HEK293 (cell line): ENCODE measurements around the gene FLG2.

ENCODE experiments used
- FEZF1 ChIP-seq: fragments of 450-650 bp; formaldehyde crosslinking; IDR thresholded peaks from 2 replicates; pipeline ENCODE4 v1.5.1; 2016; ENCODE audit warnings: missing biosample characterization, missing genetic modification characterization
- MEIS1 ChIP-seq: sonication (generic); formaldehyde crosslinking; IDR thresholded peaks from 2 replicates; pipeline ENCODE4 v1.8.1; 2022; ENCODE audit warnings: missing genetic modification reagents, mild to moderate bottlenecking, borderline replicate concordance
- ZFP37 ChIP-seq: fragments of 450-650 bp; formaldehyde crosslinking; IDR thresholded peaks from 2 replicates; pipeline ENCODE4 v1.5.1; 2016; ENCODE audit warnings: missing biosample characterization, missing genetic modification characterization
- ZNF350 ChIP-seq: fragments of 450-650 bp; formaldehyde crosslinking; IDR thresholded peaks from 2 replicates; pipeline ENCODE4 v1.5.0; 2017; ENCODE audit warnings: missing biosample characterization, mild to moderate bottlenecking, missing genetic modification characterization
- ZNF404 ChIP-seq: fragments of 450-650 bp; formaldehyde crosslinking; IDR thresholded peaks from 2 replicates; pipeline ENCODE4 v1.5.1; 2017; ENCODE audit warnings: missing biosample characterization, missing genetic modification characterization
- ZNF785 ChIP-seq: fragments of 450-650 bp; formaldehyde crosslinking; IDR thresholded peaks from 2 replicates; pipeline ENCODE4 v1.5.1; 2016; ENCODE audit warnings: missing biosample characterization, missing genetic modification characterization
- TF ChIP-seq, protein P1 (sequence below): fragments of 450-650 bp; formaldehyde crosslinking; IDR thresholded peaks from 2 replicates; pipeline ENCODE4 v1.5.1; 2016; ENCODE audit warnings: missing biosample characterization, missing genetic modification characterization
- TF ChIP-seq, protein P2 (sequence below): fragments of 450-650 bp; formaldehyde crosslinking; optimal IDR thresholded peaks from 2 replicates; pipeline ENCODE3; 2016; ENCODE audit warnings: missing biosample characterization, mild to moderate bottlenecking, missing genetic modification characterization
- TF ChIP-seq, protein P3 (sequence below): fragments of 450-650 bp; formaldehyde crosslinking; IDR thresholded peaks from 2 replicates; pipeline ENCODE4 v1.5.1; 2016; ENCODE audit warnings: missing biosample characterization, missing genetic modification characterization, low read depth
- TF ChIP-seq, protein P4 (sequence below): fragments of 450-650 bp; formaldehyde crosslinking; IDR thresholded peaks from 2 replicates; pipeline ENCODE4 v1.5.1; 2016; ENCODE audit warnings: missing biosample characterization, missing genetic modification characterization
- TF ChIP-seq, protein P5 (sequence below): sonication (generic); formaldehyde crosslinking; IDR thresholded peaks from 2 replicates; pipeline ENCODE4 v1.8.1; 2022; ENCODE audit warnings: mild to moderate bottlenecking, moderate library complexity, missing genetic modification reagents

DNA sequence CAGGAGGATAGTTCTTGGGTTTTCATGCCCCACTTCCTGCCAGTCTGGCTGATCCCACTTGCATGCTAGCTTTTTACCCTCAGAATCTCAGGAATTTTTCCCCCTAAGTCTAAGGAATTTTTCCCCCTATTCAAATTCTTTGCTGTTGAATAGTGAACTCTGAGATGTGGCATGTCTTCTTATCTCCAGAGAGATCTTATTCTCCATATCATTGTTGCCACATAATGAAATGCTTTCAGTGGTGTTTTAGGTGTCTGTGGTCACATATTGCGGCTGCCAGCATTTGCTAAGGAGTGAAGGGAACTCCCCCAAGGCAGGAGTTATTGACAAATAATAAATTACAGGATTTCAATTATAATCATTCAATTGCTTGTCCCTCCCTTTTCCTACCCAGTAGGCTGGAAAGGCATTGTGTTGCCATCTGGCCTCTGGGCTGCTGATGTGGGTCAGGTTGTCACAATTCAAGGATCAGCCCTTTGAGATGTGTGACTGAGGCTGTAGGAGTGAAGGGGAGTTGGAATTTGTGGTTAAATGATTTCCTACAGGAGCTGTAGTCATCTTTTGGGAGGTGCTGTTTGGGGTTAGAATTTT, 30.9 kb downstream of the FLG2 start:
- TF ChIP-seq, protein P1, sequence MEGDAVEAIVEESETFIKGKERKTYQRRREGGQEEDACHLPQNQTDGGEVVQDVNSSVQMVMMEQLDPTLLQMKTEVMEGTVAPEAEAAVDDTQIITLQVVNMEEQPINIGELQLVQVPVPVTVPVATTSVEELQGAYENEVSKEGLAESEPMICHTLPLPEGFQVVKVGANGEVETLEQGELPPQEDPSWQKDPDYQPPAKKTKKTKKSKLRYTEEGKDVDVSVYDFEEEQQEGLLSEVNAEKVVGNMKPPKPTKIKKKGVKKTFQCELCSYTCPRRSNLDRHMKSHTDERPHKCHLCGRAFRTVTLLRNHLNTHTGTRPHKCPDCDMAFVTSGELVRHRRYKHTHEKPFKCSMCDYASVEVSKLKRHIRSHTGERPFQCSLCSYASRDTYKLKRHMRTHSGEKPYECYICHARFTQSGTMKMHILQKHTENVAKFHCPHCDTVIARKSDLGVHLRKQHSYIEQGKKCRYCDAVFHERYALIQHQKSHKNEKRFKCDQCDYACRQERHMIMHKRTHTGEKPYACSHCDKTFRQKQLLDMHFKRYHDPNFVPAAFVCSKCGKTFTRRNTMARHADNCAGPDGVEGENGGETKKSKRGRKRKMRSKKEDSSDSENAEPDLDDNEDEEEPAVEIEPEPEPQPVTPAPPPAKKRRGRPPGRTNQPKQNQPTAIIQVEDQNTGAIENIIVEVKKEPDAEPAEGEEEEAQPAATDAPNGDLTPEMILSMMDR (tag by site-specific recombination), result no peak
- TF ChIP-seq ZNF404 (tag by site-specific recombination) (no peak), MEIS1 (CRISPR knock-in tag) (no peak), FEZF1 (no peak), ZFP37 (tag by site-specific recombination) (no peak), ZNF350 (no peak), ZNF785 (tag by site-specific recombination) (no peak)
- TF ChIP-seq, protein P2, sequence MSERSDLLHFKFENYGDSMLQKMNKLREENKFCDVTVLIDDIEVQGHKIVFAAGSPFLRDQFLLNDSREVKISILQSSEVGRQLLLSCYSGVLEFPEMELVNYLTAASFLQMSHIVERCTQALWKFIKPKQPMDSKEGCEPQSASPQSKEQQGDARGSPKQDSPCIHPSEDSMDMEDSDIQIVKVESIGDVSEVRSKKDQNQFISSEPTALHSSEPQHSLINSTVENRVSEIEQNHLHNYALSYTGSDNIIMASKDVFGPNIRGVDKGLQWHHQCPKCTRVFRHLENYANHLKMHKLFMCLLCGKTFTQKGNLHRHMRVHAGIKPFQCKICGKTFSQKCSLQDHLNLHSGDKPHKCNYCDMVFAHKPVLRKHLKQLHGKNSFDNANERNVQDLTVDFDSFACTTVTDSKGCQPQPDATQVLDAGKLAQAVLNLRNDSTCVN (tag by site-specific recombination), result no peak
- TF ChIP-seq, protein P3, sequence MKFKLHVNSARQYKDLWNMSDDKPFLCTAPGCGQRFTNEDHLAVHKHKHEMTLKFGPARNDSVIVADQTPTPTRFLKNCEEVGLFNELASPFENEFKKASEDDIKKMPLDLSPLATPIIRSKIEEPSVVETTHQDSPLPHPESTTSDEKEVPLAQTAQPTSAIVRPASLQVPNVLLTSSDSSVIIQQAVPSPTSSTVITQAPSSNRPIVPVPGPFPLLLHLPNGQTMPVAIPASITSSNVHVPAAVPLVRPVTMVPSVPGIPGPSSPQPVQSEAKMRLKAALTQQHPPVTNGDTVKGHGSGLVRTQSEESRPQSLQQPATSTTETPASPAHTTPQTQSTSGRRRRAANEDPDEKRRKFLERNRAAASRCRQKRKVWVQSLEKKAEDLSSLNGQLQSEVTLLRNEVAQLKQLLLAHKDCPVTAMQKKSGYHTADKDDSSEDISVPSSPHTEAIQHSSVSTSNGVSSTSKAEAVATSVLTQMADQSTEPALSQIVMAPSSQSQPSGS (tag by site-specific recombination), result no peak
- TF ChIP-seq, protein P4, sequence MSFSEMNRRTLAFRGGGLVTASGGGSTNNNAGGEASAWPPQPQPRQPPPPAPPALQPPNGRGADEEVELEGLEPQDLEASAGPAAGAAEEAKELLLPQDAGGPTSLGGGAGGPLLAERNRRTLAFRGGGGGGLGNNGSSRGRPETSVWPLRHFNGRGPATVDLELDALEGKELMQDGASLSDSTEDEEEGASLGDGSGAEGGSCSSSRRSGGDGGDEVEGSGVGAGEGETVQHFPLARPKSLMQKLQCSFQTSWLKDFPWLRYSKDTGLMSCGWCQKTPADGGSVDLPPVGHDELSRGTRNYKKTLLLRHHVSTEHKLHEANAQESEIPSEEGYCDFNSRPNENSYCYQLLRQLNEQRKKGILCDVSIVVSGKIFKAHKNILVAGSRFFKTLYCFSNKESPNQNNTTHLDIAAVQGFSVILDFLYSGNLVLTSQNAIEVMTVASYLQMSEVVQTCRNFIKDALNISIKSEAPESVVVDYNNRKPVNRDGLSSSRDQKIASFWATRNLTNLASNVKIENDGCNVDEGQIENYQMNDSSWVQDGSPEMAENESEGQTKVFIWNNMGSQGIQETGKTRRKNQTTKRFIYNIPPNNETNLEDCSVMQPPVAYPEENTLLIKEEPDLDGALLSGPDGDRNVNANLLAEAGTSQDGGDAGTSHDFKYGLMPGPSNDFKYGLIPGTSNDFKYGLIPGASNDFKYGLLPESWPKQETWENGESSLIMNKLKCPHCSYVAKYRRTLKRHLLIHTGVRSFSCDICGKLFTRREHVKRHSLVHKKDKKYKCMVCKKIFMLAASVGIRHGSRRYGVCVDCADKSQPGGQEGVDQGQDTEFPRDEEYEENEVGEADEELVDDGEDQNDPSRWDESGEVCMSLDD (tag by site-specific recombination), result no peak
- TF ChIP-seq, protein P5, sequence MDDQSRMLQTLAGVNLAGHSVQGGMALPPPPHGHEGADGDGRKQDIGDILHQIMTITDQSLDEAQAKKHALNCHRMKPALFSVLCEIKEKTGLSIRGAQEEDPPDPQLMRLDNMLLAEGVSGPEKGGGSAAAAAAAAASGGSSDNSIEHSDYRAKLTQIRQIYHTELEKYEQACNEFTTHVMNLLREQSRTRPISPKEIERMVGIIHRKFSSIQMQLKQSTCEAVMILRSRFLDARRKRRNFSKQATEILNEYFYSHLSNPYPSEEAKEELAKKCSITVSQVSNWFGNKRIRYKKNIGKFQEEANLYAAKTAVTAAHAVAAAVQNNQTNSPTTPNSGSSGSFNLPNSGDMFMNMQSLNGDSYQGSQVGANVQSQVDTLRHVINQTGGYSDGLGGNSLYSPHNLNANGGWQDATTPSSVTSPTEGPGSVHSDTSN (CRISPR knock-in tag), result no peak
